NCI-H1048 (cell line): ENCODE data around the gene SCN4A.
"Not testable (repeated sequence)": the region's sequence is repeated elsewhere in the genome, so short reads cannot be mapped to it uniquely, and the experiment has no call there.

Experiments used
- DNase-seq: peaks from one replicate; lab custom pipeline; 2025; lab: John Stamatoyannopoulos, UW

Gene SCN4A

GRCh38 chr17:63916566-63917185, 56.0 kb downstream of the SCN4A start:
- DNase-seq, result no peak

- not testable (repeated sequence) for DNase-seq
Measured at GRCh38 chr17:63915753-63916152, 57.0 kb downstream of the SCN4A start.

- no peak for DNase-seq
Measured at GRCh38 chr17:63914471-63914870, 58.2 kb downstream of the SCN4A start.

- DNase-seq, result no peak
Measured at GRCh38 chr17:63911657-63912100, 61.0 kb downstream of the SCN4A start.

- no peak for DNase-seq
Measured at GRCh38 chr17:63911041-63911635, 61.6 kb downstream of the SCN4A start, which contains the start of gene CSHL1. TSS of gene CSHL1 (minus strand) at chr17:63911258. CDS start at chr17:63911196, 62 bp downstream.

GRCh38 chr17:63910096-63910495, 62.6 kb downstream of the SCN4A start:
- DNase-seq, result no peak

- DNase-seq, result not testable (repeated sequence)
Measured at GRCh38 chr17:63909586-63909985, 63.1 kb downstream of the SCN4A start.

GRCh38 chr17:63907161-63907778, 65.4 kb downstream of the SCN4A start:
- DNase-seq, result not testable (repeated sequence)

- not testable (repeated sequence) for DNase-seq
Measured at GRCh38 chr17:63904796-63905195, 67.9 kb downstream of the SCN4A start.

GRCh38 chr17:63903787-63904201, 68.9 kb downstream of the SCN4A start:
- not testable (repeated sequence) for DNase-seq

- not testable (repeated sequence) for DNase-seq
Measured at GRCh38 chr17:63901971-63902370, 70.7 kb downstream of the SCN4A start.

GRCh38 chr17:63898899-63899798, 73.6 kb downstream of the SCN4A start:
- DNase-seq, result not testable (repeated sequence)

- not testable (repeated sequence) for DNase-seq
Measured at GRCh38 chr17:63896524-63897354, 76.0 kb downstream of the SCN4A start, which contains the start of gene CSH1. TSS of gene CSH1 (minus strand) at chr17:63896574. CDS start at chr17:63896511, 63 bp downstream.

GRCh38 chr17:63894821-63895220, 77.9 kb downstream of the SCN4A start:
- DNase-seq, result not testable (repeated sequence)

GRCh38 chr17:63894021-63894420, 78.7 kb downstream of the SCN4A start:
- DNase-seq, result not testable (repeated sequence)

GRCh38 chr17:63892316-63893037, 80.2 kb downstream of the SCN4A start:
- DNase-seq, result not testable (repeated sequence)

GRCh38 chr17:63889026-63889848, 83.5 kb downstream of the SCN4A start:
- not testable (repeated sequence) for DNase-seq
